Trophoblast cell (in vitro differentiated cells and primary cell): Measurements from ENCODE around the gene RNASE7.

Experiments
- DNase-seq, 2 donors: peaks; one replicate each; pipeline ENCODE4 v3.0.0-alpha.2; 2016
- H2AFZ ChIP-seq: 2 replicates; pipeline ENCODE4 v1.6.1; 2013; ENCODE audit warnings: low read length, moderate library complexity, mild to moderate bottlenecking; ENCODE audit not compliant: insufficient read depth, poor library complexity
- H2AK5ac ChIP-seq: 2 replicates; pipeline ENCODE4 v1.6.1; 2013; ENCODE audit warnings: mild to moderate bottlenecking, low read length
- H2BK120ac ChIP-seq: 2 replicates; pipeline ENCODE4 v1.6.1; 2013; ENCODE audit warnings: low read length, mild to moderate bottlenecking, moderate library complexity; ENCODE audit not compliant: insufficient read depth, poor library complexity
- H2BK12ac ChIP-seq: 2 replicates; pipeline ENCODE4 v1.6.1; 2013; ENCODE audit warnings: mild to moderate bottlenecking, low read length, moderate library complexity
- H2BK5ac ChIP-seq: 2 replicates; pipeline ENCODE4 v1.6.1; 2013; ENCODE audit warnings: low read length, low read depth, moderate library complexity, mild to moderate bottlenecking; ENCODE audit not compliant: poor library complexity
- H3K14ac ChIP-seq: 2 replicates; pipeline ENCODE4 v1.6.1; 2013; ENCODE audit warnings: mild to moderate bottlenecking, low read length
- H3K18ac ChIP-seq: 2 replicates; pipeline ENCODE4 v1.6.1; 2013; ENCODE audit warnings: mild to moderate bottlenecking, low read length
- H3K23ac ChIP-seq: 2 replicates; pipeline ENCODE4 v1.6.1; 2013; ENCODE audit warnings: low read length
- H3K27ac ChIP-seq: 2 replicates; pipeline ENCODE4 v1.5.1; 2013; ENCODE audit warnings: low read depth, mild to moderate bottlenecking, inconsistent platforms, low read length, moderate library complexity
- H3K27me3 ChIP-seq: 2 replicates; pipeline ENCODE4 v1.6.1; 2013; ENCODE audit warnings: inconsistent platforms, mild to moderate bottlenecking, low read length, moderate library complexity; ENCODE audit not compliant: insufficient read depth
- H3K36me3 ChIP-seq, 2 experiments: 1 replicate in 1 of 2; 2 replicates in 1 of 2; pipeline ENCODE4 v1.6.1; 2013; ENCODE audit warnings: low read length in 2 of 2, mild to moderate bottlenecking in 2 of 2, moderate library complexity in 1 of 2; ENCODE audit not compliant: insufficient read depth in 2 of 2, control insufficient read depth in 1 of 2
- H3K4ac ChIP-seq: 2 replicates; pipeline ENCODE4 v1.6.1; 2013; ENCODE audit warnings: low read depth, mild to moderate bottlenecking, low read length, moderate library complexity
- H3K4me1 ChIP-seq, 2 experiments: 1 replicate in 1 of 2; 2 replicates in 1 of 2; pipeline ENCODE4 v1.6.1; 2013; ENCODE audit warnings: low read length in 2 of 2, mild to moderate bottlenecking in 2 of 2, moderate library complexity in 1 of 2; ENCODE audit not compliant: insufficient read depth in 2 of 2, control insufficient read depth in 1 of 2
- H3K4me2 ChIP-seq: 2 replicates; pipeline ENCODE4 v1.6.1; 2013; ENCODE audit warnings: inconsistent platforms, mild to moderate bottlenecking, low read length, moderate library complexity
- H3K4me3 ChIP-seq: 2 replicates; pipeline ENCODE4 v1.5.1; 2013; ENCODE audit warnings: mild to moderate bottlenecking, low read depth, low read length, inconsistent platforms
- H3K79me1 ChIP-seq: one replicate; pipeline ENCODE4 v1.6.1; 2013; ENCODE audit warnings: low read length
- H3K79me2 ChIP-seq: 2 replicates; pipeline ENCODE4 v1.6.1; 2013; ENCODE audit warnings: low read length, mild to moderate bottlenecking; ENCODE audit not compliant: control insufficient read depth, insufficient read depth, poor library complexity
- H3K9ac ChIP-seq: 2 replicates; pipeline ENCODE4 v1.6.1; 2013; ENCODE audit warnings: mild to moderate bottlenecking, low read length
- H3K9me3 ChIP-seq: 2 replicates; pipeline ENCODE4 v1.6.1; 2013; ENCODE audit warnings: low read depth, mild to moderate bottlenecking, control low read depth, inconsistent platforms, low read length; ENCODE audit not compliant: insufficient read depth
- H4K12ac ChIP-seq: 2 replicates; pipeline ENCODE4 v1.6.1; 2013; ENCODE audit warnings: low read depth, mild to moderate bottlenecking, low read length, moderate library complexity
- H4K8ac ChIP-seq: 2 replicates; pipeline ENCODE4 v1.6.1; 2013; ENCODE audit warnings: low read depth, mild to moderate bottlenecking, low read length, moderate library complexity
- H4K91ac ChIP-seq: one replicate; pipeline ENCODE4 v1.6.1; 2013; ENCODE audit warnings: low read depth, mild to moderate bottlenecking, low read length, moderate library complexity
- WGBS: extraction: QIAGEN DNeasy Blood & Tissue Kit; methylation state at CpG from one replicate; pipeline ENCODE4 v1.1.7; 2013; ENCODE audit warnings: missing lambda C conversion rate; ENCODE audit not compliant: insufficient read length, insufficient coverage; ENCODE audit errors: extremely low coverage; 5-methylcytosine and 5-hydroxymethylcytosine counted together

RNASE7 gene

DNA sequence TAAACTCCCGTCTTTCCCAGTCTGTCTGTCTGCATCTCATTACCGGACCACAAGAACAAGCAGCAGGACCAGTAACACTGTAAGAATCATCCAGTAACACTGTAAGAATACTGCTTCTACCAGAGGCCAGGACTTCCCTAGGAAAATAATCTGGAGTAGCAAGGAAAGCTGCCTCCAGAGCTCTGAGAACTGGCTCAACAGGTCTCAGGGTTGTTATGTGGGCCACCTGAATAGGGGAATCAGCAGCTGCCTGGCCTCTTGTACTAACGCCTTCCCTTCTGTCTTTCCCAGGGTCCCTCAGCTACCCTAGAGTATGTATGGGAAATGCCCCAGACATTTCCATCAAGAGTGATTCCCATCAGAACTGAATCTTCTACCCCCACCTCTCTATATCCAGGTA lies 44.0 kb upstream of the RNASE7 start:
- Histone ChIP-seq H3K18ac (no peak overlapping the region), H3K9me3 (peaks cover 1% of the 10 kb centered on the region), H3K4me3 (no peak overlapping the region), H2AFZ (no peak overlapping the region), H2BK120ac (no peak overlapping the region), H2BK5ac (peak overlapping the region; percentile 7), H3K14ac (no peak overlapping the region), H4K8ac (no peak overlapping the region), H2BK12ac (no peak overlapping the region), H3K36me3 (peaks cover 8 to 23% of the 10 kb centered on the region in 2 experiments), H3K79me2 (peaks cover 1% of the 10 kb centered on the region), H4K91ac (no peak overlapping the region), H3K23ac (no peak overlapping the region), H3K4me1 (peaks cover 10 to 22% of the 10 kb centered on the region in 2 experiments), H3K9ac (no peak overlapping the region), H2AK5ac (no peak overlapping the region), H3K79me1 (peaks cover 2% of the 10 kb centered on the region), H3K27me3 (no peaks in the 10 kb centered on the region), H3K4ac (no peak overlapping the region), H3K27ac (peak overlapping the region; percentile 84), H3K4me2 (peak overlapping the region; percentile 33), H4K12ac (no peak overlapping the region)
- DNase-seq = peak; percentile 63 to 84
- no CpG with 5 or more reads among the region's 3 CpGs for WGBS

DNA sequence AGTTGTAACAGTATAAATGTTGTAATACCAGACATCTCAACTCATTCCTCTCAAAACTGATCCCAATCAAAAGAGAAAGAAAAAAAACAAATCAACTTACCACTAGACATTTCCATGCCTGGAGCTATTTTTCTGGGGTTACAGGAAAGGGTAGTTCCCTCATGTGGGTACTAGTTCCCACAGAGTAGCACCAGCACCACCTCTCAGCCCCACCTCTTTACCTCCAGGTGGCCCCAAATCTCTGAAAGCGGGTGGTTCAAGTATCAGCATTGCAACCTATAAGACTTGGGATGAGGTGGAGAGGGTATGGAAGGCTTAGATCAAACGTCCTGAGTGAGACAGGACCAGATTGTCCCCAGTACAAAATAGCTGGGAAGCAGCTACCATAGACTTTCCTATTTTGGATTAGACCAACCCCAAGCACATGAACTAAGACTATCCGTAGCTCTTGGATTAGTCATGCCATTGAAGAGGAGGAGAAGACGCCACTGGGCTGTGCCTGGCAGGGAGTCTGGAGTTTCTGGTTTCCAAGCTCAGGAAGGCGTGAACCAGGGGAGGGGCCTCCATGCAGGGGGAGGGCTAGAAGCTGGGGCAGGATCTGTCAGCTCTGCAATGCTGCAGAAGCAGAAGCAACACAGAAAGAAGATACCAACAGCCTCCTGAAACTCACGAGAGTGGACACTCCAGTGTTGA lies 43.3 kb upstream of the RNASE7 start, which contains the start of gene SLC39A2:
TSS of gene SLC39A2 (plus strand) at position 620 of the 693 bp plus-strand sequence. CDS start 154 bp downstream, outside the sequence.
- WGBS = no CpG with 5 or more reads among the region's 6 CpGs
- Histone ChIP-seq H2BK12ac (peak within 1 kb of the TSS; percentile 83), H3K79me1 (peaks cover 2% of the 10 kb centered on the region), H3K36me3 (peaks cover 8 to 23% of the 10 kb centered on the region in 2 experiments), H3K27me3 (no peaks in the 10 kb centered on the region), H3K9me3 (peaks cover 1% of the 10 kb centered on the region), H4K12ac (no peak within 1 kb of the TSS), H3K4me2 (peak within 1 kb of the TSS; percentile 49), H3K18ac (peak within 1 kb of the TSS; percentile 69), H3K27ac (peak within 1 kb of the TSS; percentile 84), H2AFZ (peak within 1 kb of the TSS; percentile 52), H3K4me3 (no peak within 1 kb of the TSS), H3K23ac (no peak within 1 kb of the TSS), H3K4me1 (peaks cover 10 to 22% of the 10 kb centered on the region in 2 experiments), H3K14ac (peak within 1 kb of the TSS; percentile 48), H4K8ac (peak within 1 kb of the TSS; percentile 51), H3K4ac (peak within 1 kb of the TSS; percentile 24), H2BK5ac (peak within 1 kb of the TSS; percentile 74), H4K91ac (peak within 1 kb of the TSS; percentile 84), H2BK120ac (peak within 1 kb of the TSS; percentile 75), H2AK5ac (no peak within 1 kb of the TSS), H3K79me2 (peaks cover 1% of the 10 kb centered on the region), H3K9ac (no peak within 1 kb of the TSS)
- peak; percentile 60 to 86 for DNase-seq

GRCh38 chr14:20999591-20999990 lies 42.6 kb upstream of the RNASE7 start:
- Histone ChIP-seq H3K23ac (no peak overlapping the region), H3K27ac (peak overlapping the region; percentile 19), H3K9ac (no peak overlapping the region), H3K14ac (no peak overlapping the region), H3K36me3 (peaks cover 8 to 18% of the 10 kb centered on the region in 2 experiments), H2BK12ac (no peak overlapping the region), H3K79me1 (peaks cover 2% of the 10 kb centered on the region), H3K9me3 (peaks cover 1% of the 10 kb centered on the region), H2BK5ac (no peak overlapping the region), H3K18ac (no peak overlapping the region), H3K27me3 (no peaks in the 10 kb centered on the region), H2AFZ (no peak overlapping the region), H2AK5ac (no peak overlapping the region), H4K8ac (no peak overlapping the region), H4K12ac (no peak overlapping the region), H4K91ac (no peak overlapping the region), H2BK120ac (no peak overlapping the region), H3K4me1 (peaks cover 10 to 22% of the 10 kb centered on the region in 2 experiments), H3K4me3 (no peak overlapping the region), H3K4me2 (no peak overlapping the region), H3K79me2 (peaks cover 1% of the 10 kb centered on the region), H3K4ac (no peak overlapping the region)
- DNase-seq = no peak
- no CpG with 5 or more reads among the region's 4 CpGs for WGBS

DNA sequence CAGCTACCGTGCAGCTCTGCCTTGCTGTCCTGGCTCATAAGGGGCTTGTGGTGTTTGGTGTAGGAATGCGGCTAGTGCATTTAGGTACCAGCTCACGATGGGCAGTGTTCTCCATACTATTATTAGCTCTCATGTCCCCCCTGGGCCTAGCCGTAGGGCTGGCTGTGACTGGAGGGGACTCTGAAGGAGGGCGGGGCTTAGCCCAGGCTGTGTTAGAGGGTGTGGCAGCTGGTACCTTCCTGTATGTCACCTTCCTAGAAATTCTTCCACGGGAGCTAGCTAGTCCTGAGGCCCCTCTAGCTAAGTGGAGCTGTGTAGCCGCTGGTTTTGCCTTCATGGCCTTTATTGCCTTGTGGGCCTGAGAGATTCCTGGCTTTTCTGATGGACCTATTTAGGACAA lies 40.9 kb upstream of the RNASE7 start:
- H3K4me1 ChIP-seq = peaks cover 10 to 22% of the 10 kb centered on the region in 2 experiments
- no peak overlapping the region for H4K12ac ChIP-seq
- peaks cover 1% of the 10 kb centered on the region for H3K79me2 ChIP-seq
- peaks cover 4% of the 10 kb centered on the region in 2 experiments for H3K36me3 ChIP-seq
- no peak overlapping the region for H2BK12ac ChIP-seq
- H2BK120ac ChIP-seq = no peak overlapping the region
- no peak overlapping the region for H3K4ac ChIP-seq
- H3K27me3 ChIP-seq = no peaks in the 10 kb centered on the region
- H2BK5ac ChIP-seq = no peak overlapping the region
- H3K23ac ChIP-seq = no peak overlapping the region
- H3K14ac ChIP-seq = no peak overlapping the region
- H3K18ac ChIP-seq = no peak overlapping the region
- DNase-seq = no peak
- H3K9me3 ChIP-seq = peaks cover 1% of the 10 kb centered on the region
- no peak overlapping the region for H2AFZ ChIP-seq
- H3K9ac ChIP-seq = no peak overlapping the region
- no peak overlapping the region for H3K4me3 ChIP-seq
- no peak overlapping the region for H3K4me2 ChIP-seq
- H3K27ac ChIP-seq = no peak overlapping the region
- H2AK5ac ChIP-seq = no peak overlapping the region
- no CpG with 5 or more reads among the region's 7 CpGs for WGBS
- H4K91ac ChIP-seq = no peak overlapping the region
- no peak overlapping the region for H4K8ac ChIP-seq
- H3K79me1 ChIP-seq = peaks cover 2% of the 10 kb centered on the region
